ENCODE data around the gene TAOK3. TPM values are rescaled to one million over a fixed set of nuclear protein-coding genes. Genes with fewer than 3 reads are reported as not detected.
"Not testable (repeated sequence)": the region's sequence is repeated elsewhere in the genome, so short reads cannot be mapped to it uniquely, and the experiment has no call there.

Gene TAOK3
- total RNA-seq, 4 donors from 2014 or later, result 34.6 to 44.9 (median 39.6) TPM

- TF ChIP-seq POLR2AphosphoS5 (IDR thresholded peaks at IDR 0.05) (no peak), EP300 (IDR thresholded peaks at IDR 0.05) (no peak), CTCF (IDR thresholded peaks at IDR 0.05) (no peak), POLR2A (IDR thresholded peaks at IDR 0.05; ENCODE audit: low read depth) (no peak)
- Histone ChIP-seq H3K4me1 (peaks cover 0 to 9% (median 3%) of the 10 kb centered on the region in 4 donors), H3K4me3 (no peak overlapping the region), H3K27me3 (no peaks in the 10 kb centered on the region), H3K9me3 (no peaks in the 10 kb centered on the region), H3K36me3 (peaks cover 0 to 5% (median 2%) of the 10 kb centered on the region in 4 donors), H3K27ac (replicated peaks in 1 of 4) (no peak overlapping the region)
- WGBS, result 96% methylated on average over 1 of the region's 1 CpG
- intact Hi-C loops (cut with DNase I), result no loop called here
- DNase-seq (ENCODE audit: extremely low spot score), result no peak
These were observed 79.9 kb downstream of the TAOK3 start for GRCh38 chr12:118292836-118293235.

- TF ChIP-seq POLR2AphosphoS5 (IDR thresholded peaks at IDR 0.05) (no peak), EP300 (IDR thresholded peaks at IDR 0.05) (no peak), CTCF (IDR thresholded peaks at IDR 0.05) (no peak), POLR2A (IDR thresholded peaks at IDR 0.05; ENCODE audit: low read depth) (no peak)
- no peak overlapping the region for H3K4me3 ChIP-seq
- no peaks in the 10 kb centered on the region for H3K27me3 ChIP-seq
- WGBS, result 86% methylated on average over 3 of the region's 3 CpGs
- H3K27ac ChIP-seq (replicated peaks in 1 of 4), result no peak overlapping the region
- DNase-seq (ENCODE audit: extremely low spot score), result no peak
- peaks cover 0 to 9% (median 3%) of the 10 kb centered on the region in 4 donors for H3K4me1 ChIP-seq
- intact Hi-C loops (cut with DNase I), result no loop called here
- H3K9me3 ChIP-seq, result no peaks in the 10 kb centered on the region
- H3K36me3 ChIP-seq, result peaks cover 0 to 5% (median 2%) of the 10 kb centered on the region in 4 donors
These were observed 82.6 kb downstream of the TAOK3 start for GRCh38 chr12:118290130-118290529.

- DNase-seq (ENCODE audit: extremely low spot score), result no peak
- 96% methylated on average over 1 of the region's 1 CpG for WGBS
- H3K27me3 ChIP-seq, result no peaks in the 10 kb centered on the region
- no peak overlapping the region for H3K27ac ChIP-seq (replicated peaks in 1 of 4)
- no peak overlapping the region for H3K4me3 ChIP-seq
- peaks cover 0 to 9% (median 3%) of the 10 kb centered on the region in 4 donors for H3K4me1 ChIP-seq
- intact Hi-C loops (cut with DNase I), result no loop called here
- no peak for TF ChIP-seq POLR2AphosphoS5 (IDR thresholded peaks at IDR 0.05)
- TF ChIP-seq POLR2A (IDR thresholded peaks at IDR 0.05; ENCODE audit: low read depth), result no peak
- TF ChIP-seq EP300 (IDR thresholded peaks at IDR 0.05), result no peak
- no peak for TF ChIP-seq CTCF (IDR thresholded peaks at IDR 0.05)
- peaks cover 0 to 5% (median 2%) of the 10 kb centered on the region in 4 donors for H3K36me3 ChIP-seq
- no peaks in the 10 kb centered on the region for H3K9me3 ChIP-seq
These were observed 84.5 kb downstream of the TAOK3 start for GRCh38 chr12:118288174-118288573.

- Histone ChIP-seq H3K27ac (replicated peaks in 1 of 4) (no peak overlapping the region), H3K4me1 (peaks cover 0 to 9% (median 3%) of the 10 kb centered on the region in 4 donors), H3K36me3 (peaks cover 0 to 4% (median under 1%) of the 10 kb centered on the region in 4 donors), H3K9me3 (no peaks in the 10 kb centered on the region), H3K27me3 (no peaks in the 10 kb centered on the region), H3K4me3 (no peak overlapping the region)
- TF ChIP-seq POLR2AphosphoS5 (IDR thresholded peaks at IDR 0.05), result no peak
- TF ChIP-seq POLR2A (IDR thresholded peaks at IDR 0.05; ENCODE audit: low read depth), result no peak
- TF ChIP-seq EP300 (IDR thresholded peaks at IDR 0.05), result no peak
- no peak for TF ChIP-seq CTCF (IDR thresholded peaks at IDR 0.05)
- intact Hi-C loops (cut with DNase I), result no loop called here
- no peak for DNase-seq (ENCODE audit: extremely low spot score)
These were observed 85.0 kb downstream of the TAOK3 start for GRCh38 chr12:118287728-118288127.

GRCh38 chr12:118282767-118283166, 89.9 kb downstream of the TAOK3 start:
- no peak overlapping the region for H3K27ac ChIP-seq (replicated peaks in 1 of 4)
- no peak overlapping the region for H3K4me3 ChIP-seq
- intact Hi-C loops (cut with DNase I), result no loop called here
- H3K36me3 ChIP-seq, result peaks cover 0 to 4% (median 0%) of the 10 kb centered on the region in 4 donors
- H3K9me3 ChIP-seq, result no peaks in the 10 kb centered on the region
- DNase-seq (ENCODE audit: extremely low spot score), result no peak
- 98% methylated on average over 3 of the region's 3 CpGs for WGBS
- TF ChIP-seq CTCF (IDR thresholded peaks at IDR 0.05) (no peak), EP300 (IDR thresholded peaks at IDR 0.05) (no peak), POLR2A (IDR thresholded peaks at IDR 0.05; ENCODE audit: low read depth) (no peak), POLR2AphosphoS5 (IDR thresholded peaks at IDR 0.05) (no peak)
- H3K4me1 ChIP-seq, result no peaks in the 10 kb centered on the region
- no peaks in the 10 kb centered on the region for H3K27me3 ChIP-seq

- 100% methylated on average over 1 of the region's 1 CpG for WGBS
- DNase-seq (ENCODE audit: extremely low spot score); H3K4me1 ChIP-seq; H3K4me3 ChIP-seq; H3K27ac ChIP-seq (replicated peaks in 1 of 4); H3K9me3 ChIP-seq; H3K27me3 ChIP-seq; H3K36me3 ChIP-seq; intact Hi-C loops (cut with DNase I): not testable (repeated sequence)
These were observed 94.4 kb downstream of the TAOK3 start for GRCh38 chr12:118278288-118278687.

All from esophagus muscularis mucosa (tissue), 4 donors.